H9 (cell line): ENCODE measurements around the gene LEKR1. TPM values are rescaled to one million over a fixed set of nuclear protein-coding genes. Genes with fewer than 3 reads are reported as not detected.

Source experiments
- DNase-seq: peaks from one replicate; pipeline ENCODE4 v3.0.0-alpha.2; 2017
- H2AFZ ChIP-seq: one replicate; pipeline ENCODE4 v1.6.1; 2013; ENCODE audit warnings: mild to moderate bottlenecking, low read length, control low read depth, moderate library complexity
- H2AK5ac ChIP-seq: 2 replicates; pipeline ENCODE4 v1.6.1; 2013; ENCODE audit warnings: low read length, control low read depth, mixed read lengths; ENCODE audit not compliant: insufficient read length
- H2BK120ac ChIP-seq: one replicate; pipeline ENCODE4 v1.6.1; 2013; ENCODE audit warnings: low read depth, mild to moderate bottlenecking, low read length, control low read depth, inconsistent platforms; ENCODE audit not compliant: poor library complexity, severe bottlenecking
- H2BK12ac ChIP-seq: 2 replicates; pipeline ENCODE4 v1.6.1; 2013; ENCODE audit warnings: low read length, control low read depth, mixed read lengths, low read depth; ENCODE audit not compliant: insufficient read length
- H2BK15ac ChIP-seq: 2 replicates; pipeline ENCODE4 v1.6.1; 2013; ENCODE audit warnings: low read depth, low read length, control low read depth
- H2BK20ac ChIP-seq: one replicate; pipeline ENCODE4 v1.6.1; 2013; ENCODE audit warnings: low read depth, mild to moderate bottlenecking, low read length, control low read depth, inconsistent platforms; ENCODE audit not compliant: poor library complexity, severe bottlenecking
- H2BK5ac ChIP-seq: 2 replicates; pipeline ENCODE4 v1.6.1; 2013; ENCODE audit warnings: low read length, control low read depth, mixed read lengths; ENCODE audit not compliant: insufficient read length
- H3K14ac ChIP-seq: 2 replicates; pipeline ENCODE4 v1.6.1; 2013; ENCODE audit warnings: low read length, control low read depth; ENCODE audit not compliant: insufficient read depth
- H3K18ac ChIP-seq: 2 replicates; pipeline ENCODE4 v1.6.1; 2013; ENCODE audit warnings: low read depth, mild to moderate bottlenecking, mixed read lengths, low read length, control low read depth; ENCODE audit not compliant: insufficient read length
- H3K23ac ChIP-seq: 2 replicates; pipeline ENCODE4 v1.6.1; 2013; ENCODE audit warnings: low read length, control low read depth, mixed read lengths, low read depth; ENCODE audit not compliant: insufficient read length
- H3K23me2 ChIP-seq: 2 replicates; pipeline ENCODE4 v1.6.1; 2013; ENCODE audit warnings: low read depth, mild to moderate bottlenecking, mixed read lengths, low read length, control low read depth; ENCODE audit not compliant: insufficient read length, poor library complexity, severe bottlenecking
- H3K27ac ChIP-seq: 2 replicates; pipeline ENCODE4 v1.5.1; 2013; ENCODE audit warnings: low read length, control low read depth, mixed read lengths, low read depth; ENCODE audit not compliant: insufficient read length
- H3K27me3 ChIP-seq: 2 replicates; pipeline ENCODE4 v1.6.1; 2013; ENCODE audit warnings: low read length, control low read depth, inconsistent platforms; ENCODE audit not compliant: insufficient read depth
- H3K4ac ChIP-seq: 2 replicates; pipeline ENCODE4 v1.6.1; 2013; ENCODE audit warnings: low read depth, mild to moderate bottlenecking, control low read depth, inconsistent platforms, low read length, moderate library complexity
- H3K4me1 ChIP-seq: 2 replicates; pipeline ENCODE4 v1.6.1; 2013; ENCODE audit warnings: low read length, control low read depth, inconsistent platforms; ENCODE audit not compliant: insufficient read depth
- H3K4me2 ChIP-seq: 2 replicates; pipeline ENCODE4 v1.6.1; 2013; ENCODE audit warnings: low read length, control low read depth, mixed read lengths; ENCODE audit not compliant: insufficient read length, insufficient read depth
- H3K56ac ChIP-seq: 2 replicates; pipeline ENCODE4 v1.6.1; 2013; ENCODE audit warnings: low read depth, mild to moderate bottlenecking, mixed read lengths, low read length, control low read depth; ENCODE audit not compliant: insufficient read length
- H3K79me1 ChIP-seq: 2 replicates; pipeline ENCODE4 v1.6.1; 2013; ENCODE audit warnings: low read depth, mild to moderate bottlenecking, moderate library complexity, low read length, control low read depth, inconsistent platforms; ENCODE audit not compliant: insufficient read depth, poor library complexity, severe bottlenecking
- H3K79me2 ChIP-seq: 2 replicates; pipeline ENCODE4 v1.6.1; 2013; ENCODE audit warnings: low read length, control low read depth, inconsistent platforms; ENCODE audit not compliant: insufficient read depth
- H3K9ac ChIP-seq: 2 replicates; pipeline ENCODE4 v1.6.1; 2013; ENCODE audit warnings: low read length, control low read depth, mixed read lengths; ENCODE audit not compliant: insufficient read length; ENCODE audit errors: extremely low read depth
- H3K9me3 ChIP-seq: one replicate; pipeline ENCODE4 v1.6.1; 2013; ENCODE audit warnings: low read depth, low read length, inconsistent platforms; ENCODE audit not compliant: control insufficient read depth
- H3T11ph ChIP-seq: one replicate; pipeline ENCODE4 v1.6.1; 2013; ENCODE audit warnings: mild to moderate bottlenecking, low read length, control low read depth, inconsistent platforms
- H4K20me1 ChIP-seq: one replicate; pipeline ENCODE4 v1.6.1; 2013; ENCODE audit not compliant: control insufficient read depth, insufficient read length, insufficient read depth
- H4K5ac ChIP-seq: 2 replicates; pipeline ENCODE4 v1.6.1; 2013; ENCODE audit warnings: low read depth, mild to moderate bottlenecking, mixed read lengths, low read length, control low read depth; ENCODE audit not compliant: insufficient read length
- H4K8ac ChIP-seq: replicated peaks from 2 replicates; pipeline ENCODE4 v1.6.1; 2013; ENCODE audit warnings: low read length, control low read depth, mixed read lengths, low read depth; ENCODE audit not compliant: insufficient read length
- H4K91ac ChIP-seq: 2 replicates; pipeline ENCODE4 v1.6.1; 2013; ENCODE audit warnings: low read depth, mild to moderate bottlenecking, moderate library complexity, mixed read lengths, low read length, control low read depth; ENCODE audit not compliant: insufficient read length
- H3K27ac Mint-ChIP-seq, 3 experiments: 2 replicates in 2 of 3; 3 replicates in 1 of 3; pipeline ENCODE4 v1.8.0; 2020 to 2021; ENCODE audit warnings: mixed read lengths in 3 of 3, mild to moderate bottlenecking in 1 of 3, moderate library complexity in 1 of 3
- H3K27me3 Mint-ChIP-seq: 2 replicates; pipeline ENCODE4 v1.8.0; 2021; ENCODE audit warnings: low read depth, mild to moderate bottlenecking, moderate library complexity, mixed read lengths
- H3K36me3 Mint-ChIP-seq, 3 experiments: 2 replicates in 2 of 3; 3 replicates in 1 of 3; pipeline ENCODE4 v1.8.0; 2020 to 2021; ENCODE audit warnings: low read depth in 3 of 3, mixed read lengths in 3 of 3; ENCODE audit not compliant: insufficient read depth in 1 of 3
- H3K4me1 Mint-ChIP-seq, 2 experiments: 2 replicates each; pipeline ENCODE4 v1.8.0; 2020; ENCODE audit warnings: mixed read lengths in 2 of 2
- H3K4me3 Mint-ChIP-seq, 2 experiments: 2 replicates in 1 of 2; 3 replicates in 1 of 2; pipeline ENCODE4 v1.8.0; 2020 to 2021; ENCODE audit warnings: mild to moderate bottlenecking in 2 of 2, mixed read lengths in 2 of 2, moderate library complexity in 1 of 2
- H3K9me3 Mint-ChIP-seq, 2 experiments: 2 replicates in 1 of 2; 3 replicates in 1 of 2; pipeline ENCODE4 v1.8.0; 2020; ENCODE audit warnings: mild to moderate bottlenecking in 2 of 2, mixed read lengths in 2 of 2, moderate library complexity in 1 of 2
- WGBS: extraction: QIAGEN DNeasy Blood & Tissue Kit; methylation state at CpG from one replicate; pipeline ENCODE4 v1.1.7; 2013; ENCODE audit warnings: missing lambda C conversion rate, low lambda C conversion rate, mixed read lengths; ENCODE audit not compliant: insufficient read length; ENCODE audit errors: extremely low coverage; 5-methylcytosine and 5-hydroxymethylcytosine counted together
- total RNA-seq: library from RNA; stranded (reverse); gene quantifications from 2 replicates; pipeline ENCODE4 v1.2.1, GENCODE V29; 2021
- TF ChIP-seq, protein P1 (sequence below): fragments of 200-600 bp; sonication (generic); conservative IDR thresholded peaks from 3 replicates; pipeline ENCODE4 v1.8.0; 2021; ENCODE audit warnings: antibody characterized with exemption, mild to moderate bottlenecking

The LEKR1 gene
- total RNA-seq, 1 experiment from 2014 or later: not detected

DNA sequence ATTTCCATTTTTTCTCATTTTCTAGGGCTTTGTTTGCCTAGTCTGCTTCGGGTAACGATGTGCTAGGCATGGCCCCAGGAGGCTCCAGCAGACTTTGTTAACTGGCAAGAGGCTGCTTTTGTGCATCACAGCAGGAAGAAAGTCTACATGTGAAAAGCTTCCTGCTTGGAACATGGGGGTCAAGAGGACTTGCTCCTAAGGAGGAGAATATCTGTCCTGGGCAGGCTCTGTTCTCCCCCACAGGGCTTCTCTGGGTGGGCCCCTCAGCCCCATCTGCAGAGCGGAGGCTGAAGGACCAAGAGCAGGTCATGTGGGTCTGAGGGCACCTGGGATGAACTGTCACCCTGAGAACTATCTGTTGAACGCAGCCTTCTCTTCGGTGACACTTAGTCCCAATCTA is 239.0 kb downstream of the LEKR1 start:
- Histone ChIP-seq H4K91ac (no peak overlapping the region), H3K79me2 (no peaks in the 10 kb centered on the region), H3K9ac (no peak overlapping the region), H3T11ph (no peak overlapping the region), H3K79me1 (no peaks in the 10 kb centered on the region), H4K8ac (no peak overlapping the region), H2BK15ac (no peak overlapping the region), H3K27me3 (no peaks in the 10 kb centered on the region), H3K4me2 (no peak overlapping the region), H3K23ac (no peak overlapping the region), H4K5ac (no peak overlapping the region), H2AK5ac (no peak overlapping the region), H2BK20ac (no peak overlapping the region), H3K18ac (no peak overlapping the region), H3K4ac (no peak overlapping the region), H4K20me1 (no peaks in the 10 kb centered on the region), H2AFZ (no peak overlapping the region), H3K9me3 (no peaks in the 10 kb centered on the region), H2BK12ac (no peak overlapping the region), H3K23me2 (no peaks in the 10 kb centered on the region), H3K27ac (no peak overlapping the region), H3K56ac (no peak overlapping the region), H3K4me1 (peaks cover 9% of the 10 kb centered on the region; the same call in 1 of the 2 replicates), H3K14ac (no peak overlapping the region), H2BK120ac (no peak overlapping the region), H2BK5ac (no peak overlapping the region)
- H3K4me1 Mint-ChIP-seq: peaks cover 50 to 51% of the 10 kb centered on the region in 2 experiments
- peaks cover 79% of the 10 kb centered on the region for H3K27me3 Mint-ChIP-seq
- H3K4me3 Mint-ChIP-seq: no peak overlapping the region
- TF ChIP-seq, protein P1, sequence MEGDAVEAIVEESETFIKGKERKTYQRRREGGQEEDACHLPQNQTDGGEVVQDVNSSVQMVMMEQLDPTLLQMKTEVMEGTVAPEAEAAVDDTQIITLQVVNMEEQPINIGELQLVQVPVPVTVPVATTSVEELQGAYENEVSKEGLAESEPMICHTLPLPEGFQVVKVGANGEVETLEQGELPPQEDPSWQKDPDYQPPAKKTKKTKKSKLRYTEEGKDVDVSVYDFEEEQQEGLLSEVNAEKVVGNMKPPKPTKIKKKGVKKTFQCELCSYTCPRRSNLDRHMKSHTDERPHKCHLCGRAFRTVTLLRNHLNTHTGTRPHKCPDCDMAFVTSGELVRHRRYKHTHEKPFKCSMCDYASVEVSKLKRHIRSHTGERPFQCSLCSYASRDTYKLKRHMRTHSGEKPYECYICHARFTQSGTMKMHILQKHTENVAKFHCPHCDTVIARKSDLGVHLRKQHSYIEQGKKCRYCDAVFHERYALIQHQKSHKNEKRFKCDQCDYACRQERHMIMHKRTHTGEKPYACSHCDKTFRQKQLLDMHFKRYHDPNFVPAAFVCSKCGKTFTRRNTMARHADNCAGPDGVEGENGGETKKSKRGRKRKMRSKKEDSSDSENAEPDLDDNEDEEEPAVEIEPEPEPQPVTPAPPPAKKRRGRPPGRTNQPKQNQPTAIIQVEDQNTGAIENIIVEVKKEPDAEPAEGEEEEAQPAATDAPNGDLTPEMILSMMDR: no peak
- DNase-seq: peak; percentile 69
- WGBS: no CpG with 5 or more reads among the region's 5 CpGs
- peaks cover 0 to 10% (median 2%) of the 10 kb centered on the region in 3 experiments; a peak in 3 of 7 replicates for H3K36me3 Mint-ChIP-seq
- no peak overlapping the region for H3K27ac Mint-ChIP-seq
- H3K9me3 Mint-ChIP-seq: peaks cover 0 to 3% of the 10 kb centered on the region in 2 experiments; a peak in 2 of 5 replicates
